SU-DHL-6 (cell line): ENCODE measurements around the gene FARS2.

Source experiments
- H2AFZ ChIP-seq: fragments of 200-600 bp; sonication (generic); 2 replicates; pipeline ENCODE4 v1.6.1; 2014; ENCODE audit warnings: low read depth, mild to moderate bottlenecking, moderate library complexity, mixed read lengths, antibody characterized with exemption, low read length; ENCODE audit not compliant: severe bottlenecking
- H3F3A ChIP-seq: fragments of 200-600 bp; shearing (Covaris generic); 2 replicates; pipeline ENCODE4 v1.6.0; 2016; ENCODE audit warnings: antibody characterized with exemption, mild to moderate bottlenecking; ENCODE audit not compliant: insufficient read depth
- H3K27ac ChIP-seq: fragments of 200-600 bp; sonication (generic); 2 replicates; pipeline ENCODE4 v1.5.1; 2016; ENCODE audit warnings: low read depth, mild to moderate bottlenecking, low read length, moderate library complexity, mixed read lengths
- H3K27me3 ChIP-seq: fragments of 200-600 bp; sonication (generic), shearing (Covaris generic); 2 replicates; pipeline ENCODE4 v1.6.0; 2014; ENCODE audit warnings: mild to moderate bottlenecking, low read length
- H3K36me3 ChIP-seq: fragments of 200-600 bp; sonication (generic); 2 replicates; pipeline ENCODE4 v1.6.1; 2014; ENCODE audit warnings: mild to moderate bottlenecking, low read length, mixed read lengths
- H3K4me2 ChIP-seq: fragments of 300-600, 200-600 bp; shearing (Covaris generic), sonication (generic); 2 replicates; pipeline ENCODE4 v1.6.0; 2014; ENCODE audit warnings: low read length, low read depth, mild to moderate bottlenecking; ENCODE audit not compliant: poor library complexity, severe bottlenecking
- H3K4me3 ChIP-seq: fragments of 200-600 bp; sonication (generic); 2 replicates; pipeline ENCODE4 v1.5.1; 2014; ENCODE audit warnings: antibody characterized with exemption, low read length, mild to moderate bottlenecking, mixed read lengths; ENCODE audit not compliant: insufficient read depth, poor library complexity, severe bottlenecking
- H3K79me2 ChIP-seq: fragments of 200-600 bp; sonication (generic); 2 replicates; pipeline ENCODE4 v1.6.1; 2014; ENCODE audit warnings: mild to moderate bottlenecking, low read length, moderate library complexity; ENCODE audit not compliant: insufficient read depth
- H3K9ac ChIP-seq: fragments of 200-600 bp; sonication (generic); 2 replicates; pipeline ENCODE4 v1.7.0; 2014; ENCODE audit warnings: mild to moderate bottlenecking, low read length
- H3K9me2 ChIP-seq: fragments of 200-600 bp; sonication (generic); replicated peaks from 2 replicates; pipeline ENCODE4 v1.6.1; 2014; ENCODE audit warnings: low read length; ENCODE audit not compliant: insufficient read depth
- H3K9me3 ChIP-seq: fragments of 200-600 bp; sonication (generic); 2 replicates; pipeline ENCODE4 v1.6.1; 2014; ENCODE audit warnings: low read length, mixed read lengths; ENCODE audit not compliant: insufficient read depth
- H4K20me1 ChIP-seq: fragments of 200-600 bp; sonication (generic); 2 replicates; pipeline ENCODE4 v1.6.1; 2014; ENCODE audit warnings: low read depth, mild to moderate bottlenecking, antibody characterized with exemption, low read length, moderate library complexity, mixed read lengths
- EZH2phosphoT487 ChIP-seq: fragments of 200-600 bp; sonication (generic), shearing (Covaris generic); conservative IDR thresholded peaks from 2 replicates; pipeline ENCODE4 v1.6.1; 2018; ENCODE audit warnings: mild to moderate bottlenecking, antibody characterized with exemption, low read length, moderate library complexity, mixed read lengths
- TF ChIP-seq, protein P1 (sequence below): fragments of 200-600 bp; sonication (generic); IDR thresholded peaks from one replicate; pipeline ENCODE4 v1.5.1; 2017; ENCODE audit warnings: antibody characterized with exemption, mild to moderate bottlenecking, low read length, moderate library complexity; ENCODE audit not compliant: insufficient read depth, poor library complexity, severe bottlenecking

The FARS2 gene

DNA sequence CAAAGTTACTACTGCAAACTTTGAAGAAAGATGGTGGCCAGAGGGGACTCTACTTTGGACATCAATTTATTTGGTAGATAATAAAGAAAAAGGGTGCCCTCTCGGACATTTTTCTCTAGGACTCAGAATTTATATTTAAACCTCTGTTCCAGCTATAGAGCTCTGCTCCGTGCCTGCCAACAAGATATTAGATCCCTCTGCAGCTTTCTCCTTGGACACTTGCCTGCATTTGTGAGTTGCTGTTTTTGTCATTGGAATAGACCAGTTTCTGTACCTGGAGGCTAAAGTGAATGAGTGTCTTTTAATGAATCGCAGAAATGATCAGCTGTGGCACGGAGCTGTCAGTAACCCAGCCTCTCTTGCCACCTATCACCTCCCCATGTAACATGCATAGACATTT is 491.9 kb downstream of the FARS2 start:
- Histone ChIP-seq H3K9ac (no peak overlapping the region), H3K79me2 (no peaks in the 10 kb centered on the region), H3K36me3 (no peaks in the 10 kb centered on the region; the same call in 1 of the 2 replicates), H3K9me3 (peaks cover 13% of the 10 kb centered on the region), H2AFZ (no peak overlapping the region), H3K9me2 (no peaks in the 10 kb centered on the region), H3K27me3 (no peaks in the 10 kb centered on the region), H3F3A (no peaks in the 10 kb centered on the region), H3K27ac (no peak overlapping the region), H3K4me3 (no peak overlapping the region), H4K20me1 (no peaks in the 10 kb centered on the region), H3K4me2 (no peak overlapping the region)
- TF ChIP-seq EZH2phosphoT487: no peak
- TF ChIP-seq, protein P1, sequence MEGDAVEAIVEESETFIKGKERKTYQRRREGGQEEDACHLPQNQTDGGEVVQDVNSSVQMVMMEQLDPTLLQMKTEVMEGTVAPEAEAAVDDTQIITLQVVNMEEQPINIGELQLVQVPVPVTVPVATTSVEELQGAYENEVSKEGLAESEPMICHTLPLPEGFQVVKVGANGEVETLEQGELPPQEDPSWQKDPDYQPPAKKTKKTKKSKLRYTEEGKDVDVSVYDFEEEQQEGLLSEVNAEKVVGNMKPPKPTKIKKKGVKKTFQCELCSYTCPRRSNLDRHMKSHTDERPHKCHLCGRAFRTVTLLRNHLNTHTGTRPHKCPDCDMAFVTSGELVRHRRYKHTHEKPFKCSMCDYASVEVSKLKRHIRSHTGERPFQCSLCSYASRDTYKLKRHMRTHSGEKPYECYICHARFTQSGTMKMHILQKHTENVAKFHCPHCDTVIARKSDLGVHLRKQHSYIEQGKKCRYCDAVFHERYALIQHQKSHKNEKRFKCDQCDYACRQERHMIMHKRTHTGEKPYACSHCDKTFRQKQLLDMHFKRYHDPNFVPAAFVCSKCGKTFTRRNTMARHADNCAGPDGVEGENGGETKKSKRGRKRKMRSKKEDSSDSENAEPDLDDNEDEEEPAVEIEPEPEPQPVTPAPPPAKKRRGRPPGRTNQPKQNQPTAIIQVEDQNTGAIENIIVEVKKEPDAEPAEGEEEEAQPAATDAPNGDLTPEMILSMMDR: no peak

DNA sequence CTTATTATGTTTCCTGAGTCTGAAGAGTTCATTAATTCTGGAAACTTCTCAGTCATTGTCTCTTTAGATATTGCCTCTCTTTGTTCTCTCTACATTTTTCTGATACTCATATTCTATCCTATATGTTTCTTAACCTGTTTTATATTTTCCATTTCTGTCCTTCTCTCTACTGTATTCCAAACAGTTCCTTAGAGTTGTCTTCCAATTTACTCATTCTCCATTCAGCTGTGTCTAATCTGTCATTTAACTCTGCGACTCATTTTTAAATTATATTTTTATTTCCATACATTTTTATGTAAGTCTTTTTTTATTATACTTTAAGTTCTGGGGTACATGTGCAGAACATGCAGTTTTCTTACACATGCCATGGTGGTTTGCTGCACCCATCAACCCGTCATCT is 493.6 kb downstream of the FARS2 start:
- Histone ChIP-seq H3K9me2 (no peaks in the 10 kb centered on the region), H2AFZ (no peak overlapping the region), H3K79me2 (no peaks in the 10 kb centered on the region), H4K20me1 (no peaks in the 10 kb centered on the region), H3K4me3 (no peak overlapping the region), H3K27ac (no peak overlapping the region), H3F3A (no peaks in the 10 kb centered on the region), H3K36me3 (no peaks in the 10 kb centered on the region; the same call in 1 of the 2 replicates), H3K4me2 (no peak overlapping the region), H3K27me3 (no peaks in the 10 kb centered on the region), H3K9me3 (peaks cover 13% of the 10 kb centered on the region), H3K9ac (no peak overlapping the region)
- TF ChIP-seq EZH2phosphoT487: no peak
- TF ChIP-seq, protein P1: no peak

DNA sequence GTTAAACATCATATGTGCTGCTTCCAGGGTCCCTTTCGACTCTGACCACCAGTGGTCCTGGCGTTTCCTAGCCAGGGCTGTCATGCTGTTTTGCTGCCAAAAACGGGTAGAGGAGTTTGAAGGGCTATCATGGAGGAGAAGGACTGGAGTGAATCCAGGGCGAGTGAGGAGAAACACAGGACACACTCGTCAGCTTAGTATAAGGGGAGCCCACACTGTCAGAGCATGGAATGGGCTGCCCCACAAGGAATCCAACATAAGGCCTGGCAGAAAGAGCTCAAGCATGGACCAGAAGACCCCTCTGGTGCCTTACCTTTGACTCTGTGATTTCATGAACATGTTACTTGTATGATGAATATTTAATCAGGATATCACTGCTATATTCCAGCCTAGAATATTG is 498.3 kb downstream of the FARS2 start:
- TF ChIP-seq EZH2phosphoT487: no peak
- TF ChIP-seq, protein P1: no peak
- Histone ChIP-seq H3K9me3 (peaks cover 7% of the 10 kb centered on the region), H3F3A (no peaks in the 10 kb centered on the region), H3K9ac (no peak overlapping the region), H3K4me3 (no peak overlapping the region), H3K36me3 (no peaks in the 10 kb centered on the region; the same call in 1 of the 2 replicates), H3K79me2 (no peaks in the 10 kb centered on the region), H3K9me2 (no peaks in the 10 kb centered on the region), H2AFZ (no peak overlapping the region), H3K27me3 (no peaks in the 10 kb centered on the region), H3K4me2 (no peak overlapping the region), H3K27ac (no peak overlapping the region), H4K20me1 (no peaks in the 10 kb centered on the region)

GRCh38 chr6:5761370-5761769 is 500.1 kb downstream of the FARS2 start:
- Histone ChIP-seq H3K4me2 (no peak overlapping the region), H3K4me3 (no peak overlapping the region), H3F3A (no peaks in the 10 kb centered on the region), H3K79me2 (no peaks in the 10 kb centered on the region), H4K20me1 (no peaks in the 10 kb centered on the region), H3K9me3 (no peaks in the 10 kb centered on the region), H2AFZ (no peak overlapping the region), H3K9ac (no peak overlapping the region), H3K36me3 (no peaks in the 10 kb centered on the region), H3K27me3 (no peaks in the 10 kb centered on the region), H3K27ac (no peak overlapping the region), H3K9me2 (no peaks in the 10 kb centered on the region)
- TF ChIP-seq EZH2phosphoT487: no peak
- TF ChIP-seq, protein P1: no peak
